Activated naive CD4-positive, alpha-beta T cell treated with Interleukin-2 at 50 U/mL for 16 hours (primary cell): ENCODE data around the gene OR8B12.
"Not testable (repeated sequence)": the region's sequence is repeated elsewhere in the genome, so short reads cannot be mapped to it uniquely, and the experiment has no call there.

Experiments used
- DNase-seq: peaks from one replicate; pipeline ENCODE4 v3.0.0-alpha.2; 2020

OR8B12 gene

DNA sequence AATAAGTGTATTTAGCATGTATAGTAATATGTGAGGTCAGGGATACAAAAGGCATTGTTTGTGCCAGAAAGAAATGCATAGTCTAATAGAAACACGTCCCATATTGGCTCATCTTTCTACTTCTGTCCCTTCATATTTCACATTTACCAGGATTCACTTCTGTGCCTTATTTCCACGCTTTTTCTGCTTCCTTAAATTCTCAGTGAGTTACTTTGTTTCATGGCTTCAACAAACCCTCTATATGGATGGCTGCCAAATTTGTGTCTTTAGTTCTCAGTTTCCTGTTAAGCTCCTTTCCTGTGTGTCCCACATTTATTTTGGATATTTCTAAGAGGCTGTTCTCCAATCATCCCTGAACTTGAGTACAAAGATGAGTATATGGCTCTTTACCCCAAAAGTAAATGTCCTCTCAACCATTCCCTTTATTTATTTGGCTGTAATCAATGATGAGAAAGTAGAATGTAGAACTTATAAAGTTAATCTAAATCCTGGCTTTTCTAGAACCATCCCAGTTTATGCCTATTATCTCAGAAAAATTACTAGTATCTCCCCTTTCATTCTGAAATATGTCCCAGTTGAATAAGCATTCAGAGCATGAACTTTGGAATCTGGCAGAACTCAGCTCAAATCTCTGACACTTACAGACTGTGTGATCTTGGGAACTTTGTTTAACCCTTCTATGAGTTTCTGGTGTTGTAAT, 23.5 kb downstream of the OR8B12 start:
- DNase-seq, result no peak

DNA sequence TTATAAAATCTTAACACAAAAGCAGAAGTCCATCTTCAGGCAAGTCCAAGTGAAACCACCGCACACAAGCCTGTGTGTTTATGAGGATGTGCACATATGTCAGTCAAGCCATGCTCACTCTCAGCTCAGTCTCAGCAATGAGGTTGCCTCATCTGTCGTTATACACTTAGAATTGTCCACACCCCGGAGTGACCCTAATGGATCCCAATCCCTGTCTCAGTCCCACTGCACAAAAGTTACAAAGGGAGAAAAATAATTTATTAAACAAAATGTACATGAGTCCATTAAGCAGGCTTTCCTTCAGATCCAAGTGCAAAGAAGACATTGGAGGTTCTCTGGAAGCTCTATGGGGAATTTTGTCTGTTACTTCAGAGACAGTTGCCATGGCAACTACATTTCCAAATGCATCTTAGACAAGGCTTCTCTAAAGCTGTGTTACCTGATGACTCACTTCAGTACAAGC, 24.4 kb downstream of the OR8B12 start:
- no peak for DNase-seq

DNA sequence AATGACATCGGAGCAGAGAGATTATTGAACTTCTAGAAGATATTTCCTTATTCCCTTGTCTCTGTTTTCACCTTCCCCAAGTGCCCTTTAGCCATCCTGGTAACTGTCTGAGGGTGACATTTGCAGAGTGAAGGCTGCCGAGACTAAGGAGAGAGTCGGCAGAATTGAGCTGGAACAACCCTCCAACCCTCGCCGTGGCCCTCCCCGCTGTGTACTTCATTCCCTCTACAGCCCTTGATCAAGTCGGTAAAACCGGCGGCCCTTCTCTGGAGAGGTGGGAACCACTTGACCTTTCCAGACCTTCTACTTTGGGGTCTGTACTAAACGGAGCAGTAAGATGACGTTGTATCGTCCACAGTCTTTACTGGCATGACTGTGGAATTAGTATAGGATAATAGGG, 26.1 kb downstream of the OR8B12 start:
- DNase-seq, result no peak

DNA sequence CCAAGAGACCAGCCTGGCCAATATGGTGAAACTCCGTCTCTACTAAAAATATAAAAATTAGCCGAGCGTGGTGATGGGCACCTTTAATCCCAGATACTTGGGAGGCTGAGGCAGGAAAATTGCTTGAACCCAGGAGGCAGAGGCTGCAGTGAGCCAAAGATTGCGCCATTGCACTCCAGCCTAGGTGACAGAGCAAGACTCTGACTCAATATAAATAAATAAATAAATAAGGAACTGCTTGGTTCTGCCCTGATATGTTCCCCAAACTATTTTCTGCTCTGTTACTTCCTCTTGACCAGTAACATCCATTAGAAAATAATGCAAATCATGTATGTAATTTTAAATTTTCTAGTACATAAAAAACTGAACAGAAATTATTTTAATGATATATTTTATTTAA, 28.8 kb downstream of the OR8B12 start:
- not testable (repeated sequence) for DNase-seq

DNA sequence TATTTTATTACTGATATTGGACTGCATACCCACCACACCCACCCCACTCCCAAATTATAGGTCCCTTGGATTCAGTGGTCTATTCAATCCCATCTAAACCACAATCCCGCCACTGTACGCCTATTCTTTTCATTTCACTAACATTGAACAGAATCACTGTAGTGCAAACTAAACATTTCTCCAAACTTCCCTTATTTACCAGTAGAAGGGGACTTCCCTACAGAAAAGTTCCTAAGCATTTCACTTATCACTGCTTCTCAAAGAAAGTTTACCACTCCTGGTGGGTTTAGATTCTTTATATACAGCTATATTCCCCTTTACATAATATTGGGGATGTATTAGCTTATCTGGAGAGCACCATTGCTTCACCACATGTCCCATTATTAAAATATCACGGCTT, 29.3 kb downstream of the OR8B12 start:
- DNase-seq, result no peak

DNA sequence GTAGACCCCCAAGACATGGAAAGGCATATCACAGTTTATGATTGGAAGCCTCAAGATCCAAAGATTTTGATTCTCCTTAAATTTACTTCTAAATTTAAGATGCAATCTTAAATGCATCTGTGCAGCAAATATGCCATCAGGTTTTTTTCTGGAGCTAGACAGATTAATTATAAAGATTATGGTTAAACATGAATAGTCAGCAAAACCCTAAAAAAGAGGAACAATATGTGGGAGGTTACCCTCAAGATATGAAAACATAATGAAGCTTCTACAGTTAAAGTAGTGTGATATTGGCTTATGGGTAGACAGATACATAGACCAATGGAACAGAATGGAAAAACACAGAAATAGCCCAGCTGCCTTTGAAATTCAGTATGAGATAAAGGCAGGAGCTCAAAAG, 31.7 kb downstream of the OR8B12 start:
- no peak for DNase-seq

DNA sequence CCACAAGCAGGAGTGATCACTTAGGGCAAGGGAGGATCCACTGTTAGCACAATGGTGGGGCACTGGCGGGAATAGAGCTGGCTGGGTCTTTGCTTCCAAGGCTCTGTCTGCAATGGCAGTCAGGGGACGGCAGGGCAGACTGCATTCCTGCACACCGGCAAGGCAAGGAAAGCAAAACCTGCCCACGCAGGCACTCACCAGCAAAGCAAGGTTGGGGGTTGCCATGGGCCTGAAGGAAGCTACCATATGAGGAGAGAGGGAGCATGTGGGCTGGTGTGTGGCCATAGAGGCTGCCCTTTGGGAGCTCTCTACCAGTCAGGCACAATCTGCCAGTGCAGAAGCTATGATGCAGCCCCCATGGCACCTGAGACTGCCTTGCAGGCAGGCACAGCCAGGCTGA, 33.2 kb downstream of the OR8B12 start:
- no peak for DNase-seq

DNA sequence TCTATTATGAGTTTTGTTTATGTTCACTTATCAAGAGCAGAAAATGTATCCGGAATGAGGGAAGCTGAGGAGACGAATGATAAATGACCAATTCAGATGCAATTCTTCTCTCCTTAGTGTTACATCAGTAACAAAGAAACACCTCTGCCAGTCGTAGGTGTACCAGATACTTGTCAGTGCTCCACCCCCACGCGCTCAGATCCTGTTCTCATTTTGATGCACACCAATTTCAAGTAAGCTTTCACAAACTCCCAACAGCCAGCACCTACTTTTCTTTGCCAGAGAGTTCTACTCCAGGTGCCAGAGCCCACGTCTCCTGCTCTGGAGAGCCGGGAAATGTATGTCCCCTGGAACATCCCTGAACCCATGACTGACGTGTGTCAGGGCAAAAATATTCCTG, 43.7 kb downstream of the OR8B12 start:
- no peak for DNase-seq

DNA sequence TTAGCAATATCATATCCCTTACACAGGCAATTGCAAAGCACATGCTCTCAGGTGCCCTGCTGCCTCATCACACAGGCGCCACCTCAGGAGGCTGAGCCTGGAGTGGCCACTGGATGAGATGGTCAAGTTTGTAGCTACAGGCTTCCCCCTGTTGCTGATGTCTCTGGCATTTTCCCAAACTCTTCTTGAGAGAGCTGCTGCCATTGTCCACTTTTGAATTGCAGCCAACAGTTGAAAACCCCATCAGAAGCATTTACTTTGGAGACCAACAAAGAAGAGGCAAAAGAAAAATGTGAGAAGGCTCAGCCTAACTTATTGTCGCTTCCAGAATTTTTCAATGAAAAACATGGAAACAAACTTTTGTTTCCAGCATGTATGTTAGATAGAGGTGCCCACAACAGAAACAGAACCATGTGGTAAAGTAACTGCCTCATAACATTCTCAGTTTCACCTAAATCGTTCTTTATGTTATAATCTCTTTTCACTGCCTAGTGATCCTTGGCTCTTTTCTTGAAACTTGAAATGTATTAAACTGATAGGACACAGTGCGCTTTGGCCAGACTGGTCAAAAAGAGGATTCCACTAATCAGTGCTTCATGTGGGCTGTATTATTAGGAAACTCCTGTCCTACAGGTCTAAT, 50.3 kb downstream of the OR8B12 start:
- DNase-seq, result no peak
